H1 (cell line): ENCODE results near the gene FBLN2. TPM values are rescaled to one million over a fixed set of nuclear protein-coding genes. Genes with fewer than 3 reads are reported as not detected.
A peak's percentile ranks its signal among the peaks of the same experiment; 100 is the strongest.

Source experiments
- CTCF ChIA-PET: fragments of 300-600 bp; sonication (Branson Sonifier 250); formaldehyde crosslinking; loops from one replicate; lab custom pipeline; 2021; ENCODE audit not compliant: partially characterized antibody; lab: Charles Lee
- POLR2A ChIA-PET: fragments of 300-600 bp; sonication (Branson Sonifier 250); formaldehyde crosslinking; loops from one replicate; lab custom pipeline; 2021; ENCODE audit warnings: inconsistent platforms; ENCODE audit not compliant: partially characterized antibody; lab: Charles Lee
- DNase-seq, 2 experiments: peaks; one replicate each; pipeline versions ENCODE4 v3.0.0 to v3.0.0-alpha.2; 2010 to 2022; ENCODE audit warnings: low spot score in 2 of 2, low read depth in 1 of 2, mixed read lengths in 1 of 2
- FAIRE-seq: peaks from 2 replicates; lab custom pipeline; 2011; peaks lifted over from hg19 to GRCh38; lab: Jason Lieb, UNC
- H2AFZ ChIP-seq: 2 replicates; pipeline ENCODE4 v1.8.1; 2012; ENCODE audit warnings: low read length, inconsistent platforms
- H2AK5ac ChIP-seq: 2 replicates; pipeline ENCODE4 v1.6.1; 2013; ENCODE audit warnings: low read depth, low read length
- H2BK120ac ChIP-seq: replicated peaks from 2 replicates; pipeline ENCODE3; 2013; ENCODE audit warnings: low read depth, low read length, inconsistent platforms
- H2BK12ac ChIP-seq: 2 replicates; pipeline ENCODE4 v1.6.1; 2013; ENCODE audit warnings: low read depth, low read length
- H2BK15ac ChIP-seq: 2 replicates; pipeline ENCODE4 v1.6.1; 2013; ENCODE audit warnings: low read length
- H2BK20ac ChIP-seq: 2 replicates; pipeline ENCODE4 v1.6.1; 2013; ENCODE audit warnings: low read length
- H2BK5ac ChIP-seq: 2 replicates; pipeline ENCODE4 v1.6.1; 2013; ENCODE audit warnings: low read depth, low read length
- H3K14ac ChIP-seq: 2 replicates; pipeline ENCODE4 v1.6.1; 2013; ENCODE audit warnings: inconsistent platforms; ENCODE audit not compliant: insufficient read length
- H3K18ac ChIP-seq: 2 replicates; pipeline ENCODE4 v1.6.1; 2013; ENCODE audit warnings: low read length; ENCODE audit errors: extremely low read depth
- H3K23ac ChIP-seq: 2 replicates; pipeline ENCODE4 v1.6.1; 2013; ENCODE audit warnings: inconsistent platforms; ENCODE audit not compliant: insufficient read length
- H3K23me2 ChIP-seq: 2 replicates; pipeline ENCODE4 v1.6.1; 2013; ENCODE audit warnings: low read depth, low read length
- H3K27ac ChIP-seq: 2 replicates; pipeline ENCODE4 v1.6.1; 2011; ENCODE audit warnings: low read depth, low read length, inconsistent platforms
- H3K27me3 ChIP-seq, 4 experiments: replicated peaks in 1 of 4; 1 replicate in 1 of 4; 2 replicates in 3 of 4; pipeline versions ENCODE4 v1.6.1 to v1.8.1; 2011 to 2013; ENCODE audit warnings: low read length in 3 of 4, mild to moderate bottlenecking in 3 of 4, inconsistent platforms in 2 of 4, mixed read lengths in 2 of 4, moderate library complexity in 1 of 4; ENCODE audit not compliant: control insufficient read depth in 3 of 4, insufficient read depth in 3 of 4; ENCODE audit errors: extremely low read depth in 1 of 4
- H3K36me3 ChIP-seq, 4 experiments: 2 replicates each; pipeline versions ENCODE4 v1.6.1 to v1.8.1; 2011 to 2013; ENCODE audit warnings: mild to moderate bottlenecking in 4 of 4, low read length in 3 of 4, moderate library complexity in 2 of 4, control low read depth in 1 of 4, inconsistent platforms in 1 of 4; ENCODE audit not compliant: insufficient read depth in 4 of 4, control insufficient read depth in 2 of 4
- H3K4ac ChIP-seq: replicated peaks from 2 replicates; pipeline ENCODE3; 2013; ENCODE audit warnings: low read length, low read depth, mixed read lengths, inconsistent platforms; ENCODE audit not compliant: insufficient read length
- H3K4me1 ChIP-seq, 4 experiments: replicated peaks in 1 of 4; 1 replicate in 1 of 4; 2 replicates in 3 of 4; pipeline versions ENCODE4 v1.6.1 to v1.8.1; 2011 to 2013; ENCODE audit warnings: low read length in 3 of 4, inconsistent platforms in 2 of 4, mixed read lengths in 1 of 4; ENCODE audit not compliant: insufficient read depth in 4 of 4, control insufficient read depth in 3 of 4
- H3K4me2 ChIP-seq, 2 experiments: 2 replicates each; pipeline versions ENCODE4 v1.6.1 to v1.8.1; 2011 to 2013; ENCODE audit warnings: low read depth in 2 of 2, low read length in 2 of 2, control low read depth in 1 of 2, inconsistent platforms in 1 of 2, mild to moderate bottlenecking in 1 of 2; ENCODE audit not compliant: insufficient read depth in 1 of 2
- H3K4me3 ChIP-seq, 4 experiments: fragments of 200-600, 300-600 bp in 1 of 4; sonication (generic), shearing (Covaris generic), sonication (Bioruptor Twin) in 1 of 4; 2 replicates each; pipeline versions ENCODE4 v1.5.1 to v1.8.1; 2011 to 2016; ENCODE audit warnings: low read length in 4 of 4, low read depth in 3 of 4, control low read depth in 2 of 4, inconsistent platforms in 2 of 4, mild to moderate bottlenecking in 2 of 4, mixed read lengths in 1 of 4, moderate library complexity in 1 of 4; ENCODE audit not compliant: insufficient read depth in 2 of 4; ENCODE audit errors: extremely low read depth in 1 of 4
- H3K56ac ChIP-seq: replicated peaks from 2 replicates; pipeline ENCODE3; 2013; ENCODE audit warnings: low read depth, mild to moderate bottlenecking, mixed read lengths, low read length, inconsistent platforms; ENCODE audit not compliant: insufficient read length
- H3K79me1 ChIP-seq: 2 replicates; pipeline ENCODE4 v1.6.1; 2013; ENCODE audit warnings: low read depth, low read length, control low read depth
- H3K79me2 ChIP-seq, 2 experiments: 2 replicates each; pipeline versions ENCODE4 v1.6.1 to v1.8.1; 2012 to 2013; ENCODE audit warnings: low read length in 2 of 2, mild to moderate bottlenecking in 2 of 2, inconsistent platforms in 1 of 2; ENCODE audit not compliant: insufficient read depth in 2 of 2, control insufficient read depth in 1 of 2
- H3K9ac ChIP-seq, 4 experiments: replicated peaks in 1 of 4; 1 replicate in 1 of 4; 2 replicates in 3 of 4; pipeline versions ENCODE4 v1.6.1 to v1.8.1; 2011 to 2013; ENCODE audit warnings: low read depth in 3 of 4, low read length in 3 of 4, control low read depth in 2 of 4, mild to moderate bottlenecking in 2 of 4, moderate library complexity in 2 of 4, inconsistent platforms in 1 of 4; ENCODE audit errors: extremely low read depth in 1 of 4
- H3K9me3 ChIP-seq, 2 experiments: 2 replicates each; pipeline versions ENCODE4 v1.6.1 to v1.8.1; 2012 to 2013; ENCODE audit warnings: mild to moderate bottlenecking in 2 of 2, moderate library complexity in 2 of 2, control low read depth in 1 of 2, inconsistent platforms in 1 of 2, low read depth in 1 of 2, low read length in 1 of 2, mixed read lengths in 1 of 2; ENCODE audit not compliant: insufficient read depth in 2 of 2
- H4K20me1 ChIP-seq, 2 experiments: replicated peaks in 1 of 2; 2 replicates each; pipeline versions ENCODE3 to v1.8.1; 2011 to 2013; ENCODE audit warnings: inconsistent platforms in 2 of 2, low read length in 2 of 2, mild to moderate bottlenecking in 1 of 2; ENCODE audit not compliant: insufficient read depth in 2 of 2, control insufficient read depth in 1 of 2
- H4K5ac ChIP-seq: 2 replicates; pipeline ENCODE4 v1.6.1; 2013; ENCODE audit warnings: low read length, low read depth, mixed read lengths, inconsistent platforms; ENCODE audit not compliant: insufficient read length
- H4K8ac ChIP-seq: 2 replicates; pipeline ENCODE4 v1.8.0; 2013; ENCODE audit warnings: mild to moderate bottlenecking, moderate library complexity, low read length, inconsistent platforms; ENCODE audit not compliant: insufficient read depth; ENCODE audit errors: extremely low read depth
- H4K91ac ChIP-seq: replicated peaks from 2 replicates; pipeline ENCODE3; 2013; ENCODE audit warnings: low read length, mixed read lengths, inconsistent platforms; ENCODE audit not compliant: insufficient read length
- ATF2 ChIP-seq: IDR thresholded peaks from 2 replicates; pipeline ENCODE4 v1.6.1; 2012; ENCODE audit warnings: low read length, inconsistent platforms
- CTCF ChIP-seq, 3 experiments: IDR thresholded peaks; 1 replicate in 2 of 3; 2 replicates in 1 of 3; pipeline versions ENCODE4 v1.5.1 to v1.6.1; 2011; ENCODE audit warnings: low read length in 3 of 3, mild to moderate bottlenecking in 3 of 3, inconsistent platforms in 2 of 3, low read depth in 1 of 3, moderate library complexity in 1 of 3; ENCODE audit not compliant: insufficient read depth in 1 of 3; ENCODE audit errors: control extremely low read depth in 1 of 3
- E2F6 ChIP-seq: IDR thresholded peaks from 2 replicates; pipeline ENCODE4 v1.6.1; 2012; ENCODE audit warnings: inconsistent platforms
- KDM5A ChIP-seq: fragments of 200-600 bp; IDR thresholded peaks from 2 replicates; pipeline ENCODE4 v1.7.1; 2012; ENCODE audit warnings: mild to moderate bottlenecking, low read length, inconsistent platforms, mixed read lengths
- RFX5 ChIP-seq: IDR thresholded peaks from 2 replicates; pipeline ENCODE4 v1.6.1; 2011; ENCODE audit warnings: low read depth, low read length, improper control_type of control experiment, borderline replicate concordance
- SIN3A ChIP-seq, 2 experiments: IDR thresholded peaks in 1 of 2; conservative IDR thresholded peaks in 1 of 2; 2 replicates each; pipeline ENCODE4 v1.6.1; 2011 to 2012; ENCODE audit warnings: low read length in 2 of 2, improper control_type of control experiment in 1 of 2, low read depth in 1 of 2, mild to moderate bottlenecking in 1 of 2
- SIRT6 ChIP-seq: IDR thresholded peaks from one replicate; pipeline ENCODE4 v1.7.1; 2012; ENCODE audit warnings: low read length, inconsistent platforms
- WGBS, 2 experiments: shearing (Covaris generic) in 1 of 2; methylation state at CpG; one replicate each; pipeline versions ENCODE4 v1.1.6 to v1.1.7; 2013 to 2015; ENCODE audit warnings: low lambda C conversion rate in 2 of 2, mixed read lengths in 2 of 2, inconsistent platforms in 1 of 2, low coverage in 1 of 2, missing lambda C conversion rate in 1 of 2; ENCODE audit not compliant: insufficient replicate concordance in 2 of 2, insufficient coverage in 1 of 2, insufficient read length in 1 of 2; ENCODE audit errors: extremely low coverage in 1 of 2, missing lambda C conversion rate in 1 of 2; 5-methylcytosine and 5-hydroxymethylcytosine counted together
- polyA plus RNA-seq, 7 experiments: library from polyadenylated mRNA; depleted of rRNA in 3 of 7; stranded (reverse) in 5 of 7; unstranded in 2 of 7; fragments of >200 nt in 5 of 7; fragments of 200-250 nt in 2 of 7; gene quantifications; 1 replicate in 5 of 7; 2 replicates in 1 of 7; 4 replicates in 1 of 7; pipeline versions ENCODE4 v1.2.1 to v1.2.3, GENCODE V29; 2011 to 2013; ENCODE audit warnings: missing spikeins in 2 of 7, mixed read lengths in 2 of 7
- total RNA-seq: library from RNA; stranded (reverse); fragmentation: NEBNext Ultra II Directional; extraction: Animal tissue kit (Norgen Biotek cat#: 25700); gene quantifications from 2 replicates; pipeline ENCODE4 v1.2.1, GENCODE V29; 2021

Gene FBLN2
- total and polyA plus RNA-seq, 2 of the 8 experiments (the other 6 are each of a cell fraction or from before 2014, with no cell fraction given) = 17.4 to 24.2 TPM

GRCh38 chr3:13665582-13666226 is 116.8 kb downstream of the FBLN2 start:
- no peaks in the 10 kb centered on the region for H3K9me3 ChIP-seq
- H3K79me1 ChIP-seq = no peaks in the 10 kb centered on the region
- DNase-seq (no peak), FAIRE-seq (no peak)
- H2AK5ac ChIP-seq = no peak overlapping the region
- H3K4me1 ChIP-seq = no peaks in the 10 kb centered on the region
- no peak overlapping the region for H2BK120ac ChIP-seq
- WGBS, 2 experiments = 77% methylated on average over 13 of the region's 16 CpGs; no CpG with 5 or more reads in 1 of the 2 experiments
- no peak overlapping the region for H3K4ac ChIP-seq
- no peak overlapping the region for H3K27ac ChIP-seq
- H2AFZ ChIP-seq = no peak overlapping the region
- no peak overlapping the region for H4K91ac ChIP-seq
- no peak overlapping the region for H2BK20ac ChIP-seq
- no peak overlapping the region for H2BK5ac ChIP-seq
- no peaks in the 10 kb centered on the region for H3K27me3 ChIP-seq
- no peak overlapping the region for H4K5ac ChIP-seq
- peak overlapping the region; percentile 29; the same call in 1 of the 2 replicates for H2BK15ac ChIP-seq
- H4K8ac ChIP-seq = no peak overlapping the region; the same call in 1 of the 2 replicates
- H3K4me3 ChIP-seq = no peak overlapping the region
- no peak overlapping the region for H3K4me2 ChIP-seq
- ChIA-PET CTCF (interaction anchor here (0.7 to 34.9 kb wide), 5 partner anchors 14 to 218 kb away, joined by 3 to 765 read pairs (median 4); partner anchors contain the start of gene WNT7A), POLR2A (no interaction called here)
- no peak overlapping the region for H3K14ac ChIP-seq
- H3K56ac ChIP-seq = no peak overlapping the region
- no peak overlapping the region for H3K23ac ChIP-seq
- no peak overlapping the region for H3K9ac ChIP-seq
- H3K18ac ChIP-seq = no peak overlapping the region
- no peaks in the 10 kb centered on the region for H3K36me3 ChIP-seq
- H2BK12ac ChIP-seq = 0 out of 2 replicates have a peak overlapping the region, but pooled peaks have one; percentile 17
- H3K79me2 ChIP-seq = no peaks in the 10 kb centered on the region
- H3K23me2 ChIP-seq = no peaks in the 10 kb centered on the region
- H4K20me1 ChIP-seq = no peaks in the 10 kb centered on the region
- no peak for TF ChIP-seq ATF2
- TF ChIP-seq CTCF (IDR thresholded peaks at IDR 0.05; ENCODE audit: control extremely low read depth in 1 of 3, insufficient read depth in 1 of 3, low read depth in 1 of 3, low read length in 3 of 3) = no peak
- TF ChIP-seq E2F6 = no peak
- no peak for TF ChIP-seq RFX5
- TF ChIP-seq KDM5A = no peak
- no peak for TF ChIP-seq SIRT6
- no peak for TF ChIP-seq SIN3A (conservative IDR thresholded peaks at IDR 0.05 in 1 of 2, IDR thresholded peaks at IDR 0.05 in 1 of 2; ENCODE audit: low read depth in 1 of 2, low read length in 2 of 2)
